ENCODE data around the gene CDH23.

- no peak for TF ChIP-seq CTCF (IDR thresholded peaks at IDR 0.05)
- TF ChIP-seq ZFX (IDR thresholded peaks at IDR 0.05; ENCODE audit: borderline replicate concordance): no peak
Observed at GRCh38 chr10:71644307-71645180, 247.8 kb downstream of the CDH23 start.

All from 22Rv1 (cell line).